Nephron (organoid): ENCODE data around the gene PODXL2.

ENCODE experiments used
- H3K27ac Mint-ChIP-seq, 3 experiments: 2 replicates each; pipeline ENCODE4 v1.8.0; 2020; ENCODE audit warnings: mixed read lengths in 3 of 3, mild to moderate bottlenecking in 2 of 3, moderate library complexity in 1 of 3
- H3K27me3 Mint-ChIP-seq: 2 replicates; pipeline ENCODE4 v1.8.0; 2021; ENCODE audit warnings: low read depth, mild to moderate bottlenecking, moderate library complexity, mixed read lengths
- H3K36me3 Mint-ChIP-seq: 2 replicates; pipeline ENCODE4 v1.8.0; 2020; ENCODE audit warnings: low read depth, mixed read lengths
- H3K4me1 Mint-ChIP-seq: 2 replicates; pipeline ENCODE4 v1.8.0; 2020; ENCODE audit warnings: mixed read lengths
- H3K4me3 Mint-ChIP-seq, 3 experiments: 2 replicates each; pipeline ENCODE4 v1.8.0; 2020; ENCODE audit warnings: mild to moderate bottlenecking in 3 of 3, mixed read lengths in 3 of 3, moderate library complexity in 2 of 3
- H3K9me3 Mint-ChIP-seq: 2 replicates; pipeline ENCODE4 v1.8.0; 2020; ENCODE audit warnings: mixed read lengths
- CTCF ChIP-seq, 3 experiments: fragments of 200-600 bp; sonication (generic); IDR thresholded peaks; one replicate each; pipeline ENCODE4 v1.5.0; 2021; ENCODE audit warnings: antibody characterized with exemption in 3 of 3; ENCODE audit not compliant: unreplicated experiment in 3 of 3

The PODXL2 gene

GRCh38 chr3:127712881-127713771, 84.1 kb downstream of the PODXL2 start:
- Mint-ChIP-seq H3K27me3 (peaks cover 36% of the 10 kb centered on the region), H3K27ac (peak overlapping the region; percentile 29 to 83 (median 75)), H3K4me3 (no peak overlapping the region), H3K4me1 (peaks cover 46% of the 10 kb centered on the region), H3K9me3 (no peaks in the 10 kb centered on the region), H3K36me3 (no peaks in the 10 kb centered on the region)
- TF ChIP-seq CTCF (IDR thresholded peaks at IDR 0.05; ENCODE audit: unreplicated experiment in 3 of 3), result no peak

DNA sequence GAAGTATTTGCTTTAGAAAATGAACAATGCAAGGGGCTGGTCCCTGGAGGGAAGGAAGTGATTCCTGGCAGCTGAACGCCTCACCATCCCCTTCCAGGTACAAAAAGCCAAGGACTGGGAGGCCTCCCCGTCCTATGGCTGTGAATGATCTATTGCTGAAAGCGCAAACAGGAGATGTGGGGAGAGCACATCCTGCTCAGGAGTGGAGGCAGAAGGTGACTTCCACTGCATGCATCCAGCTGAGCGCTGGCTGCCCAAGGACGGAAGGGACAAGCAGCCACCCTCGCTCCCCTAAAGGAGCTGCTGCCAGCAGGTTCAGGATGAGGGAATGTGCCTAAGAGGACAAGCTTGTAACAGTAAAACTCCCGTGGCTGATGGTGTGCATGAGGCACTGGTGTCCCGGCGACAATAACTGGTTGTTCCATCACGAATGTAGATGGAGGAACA, 85.2 kb downstream of the PODXL2 start:
- Mint-ChIP-seq H3K9me3 (no peaks in the 10 kb centered on the region), H3K27me3 (peaks cover 30% of the 10 kb centered on the region), H3K4me3 (no peak overlapping the region), H3K36me3 (no peaks in the 10 kb centered on the region), H3K4me1 (peaks cover 46% of the 10 kb centered on the region), H3K27ac (peak overlapping the region; percentile 29 to 83 (median 75))
- no peak for TF ChIP-seq CTCF (IDR thresholded peaks at IDR 0.05; ENCODE audit: unreplicated experiment in 3 of 3)

DNA sequence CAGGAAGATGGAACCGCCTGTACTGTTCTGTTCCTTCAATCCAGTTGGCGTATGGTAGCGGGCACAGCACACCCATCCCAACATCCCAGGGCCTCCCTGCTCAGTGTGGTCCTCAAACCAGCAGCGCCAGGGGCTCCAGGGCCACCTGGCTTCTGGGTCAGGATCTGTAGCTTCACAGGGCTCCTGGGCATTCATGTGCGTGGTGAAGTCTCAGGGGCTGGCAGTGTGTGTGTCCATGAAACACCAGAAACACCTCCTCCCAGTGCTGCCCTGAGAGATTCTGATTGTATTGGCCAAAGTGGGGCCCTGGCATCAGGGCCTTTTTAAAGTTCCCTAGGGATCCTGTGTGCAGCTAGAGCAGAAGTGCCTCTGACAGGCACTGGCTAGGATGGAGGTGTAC, 85.9 kb downstream of the PODXL2 start:
- H3K4me1 Mint-ChIP-seq, result peaks cover 52% of the 10 kb centered on the region

GRCh38 chr3:127715532-127715931, 86.5 kb downstream of the PODXL2 start:
- no peaks in the 10 kb centered on the region for H3K9me3 Mint-ChIP-seq
- no peak overlapping the region for H3K27ac Mint-ChIP-seq
- peaks cover 30% of the 10 kb centered on the region for H3K27me3 Mint-ChIP-seq
- no peaks in the 10 kb centered on the region for H3K36me3 Mint-ChIP-seq
- TF ChIP-seq CTCF (IDR thresholded peaks at IDR 0.05; ENCODE audit: unreplicated experiment in 3 of 3), result no peak
- H3K4me1 Mint-ChIP-seq, result peaks cover 56% of the 10 kb centered on the region
- no peak overlapping the region for H3K4me3 Mint-ChIP-seq

More for the DNA sequence above, 85.9 kb downstream of the PODXL2 start:
- TF ChIP-seq CTCF (IDR thresholded peaks at IDR 0.05; ENCODE audit: unreplicated experiment in 3 of 3), result no peak
- no peak overlapping the region for H3K4me3 Mint-ChIP-seq
- no peaks in the 10 kb centered on the region for H3K36me3 Mint-ChIP-seq
- H3K27ac Mint-ChIP-seq, result no peak overlapping the region
- H3K27me3 Mint-ChIP-seq, result peaks cover 30% of the 10 kb centered on the region
- H3K9me3 Mint-ChIP-seq, result no peaks in the 10 kb centered on the region

GRCh38 chr3:127716384-127716783, 87.4 kb downstream of the PODXL2 start:
- Mint-ChIP-seq H3K9me3 (no peaks in the 10 kb centered on the region), H3K27me3 (peaks cover 31% of the 10 kb centered on the region), H3K27ac (no peak overlapping the region), H3K4me3 (no peak overlapping the region), H3K4me1 (peaks cover 64% of the 10 kb centered on the region), H3K36me3 (no peaks in the 10 kb centered on the region)
- no peak for TF ChIP-seq CTCF (IDR thresholded peaks at IDR 0.05; ENCODE audit: unreplicated experiment in 3 of 3)
